Fibroblast of lung (primary cell): ENCODE measurements around the gene HPCAL1. TPM values are rescaled to one million over a fixed set of nuclear protein-coding genes. Genes with fewer than 3 reads are reported as not detected.

ENCODE experiments used
- DNase-seq, 2 donors: peaks; one replicate each; pipeline versions ENCODE4 v3.0.0 to v3.0.0-alpha.2; 2010; ENCODE audit warnings: low read depth in 2 of 2
- H2AFZ ChIP-seq: 2 replicates; pipeline ENCODE4 v1.5.1; 2012; ENCODE audit warnings: low read length, control low read depth, inconsistent platforms
- H3K27ac ChIP-seq: 2 replicates; pipeline ENCODE4 v1.5.1; 2011; ENCODE audit warnings: low read length, control low read depth; ENCODE audit not compliant: insufficient read depth
- H3K27me3 ChIP-seq: 2 replicates; pipeline ENCODE4 v1.5.1; 2011; ENCODE audit warnings: mild to moderate bottlenecking, low read length; ENCODE audit not compliant: control insufficient read depth, insufficient read depth
- H3K36me3 ChIP-seq: 2 replicates; pipeline ENCODE4 v1.5.1; 2011; ENCODE audit warnings: low read length; ENCODE audit not compliant: control insufficient read depth, insufficient read depth
- H3K4me1 ChIP-seq: 2 replicates; pipeline ENCODE4 v1.5.1; 2011; ENCODE audit warnings: low read length; ENCODE audit not compliant: control insufficient read depth, insufficient read depth; ENCODE audit errors: extremely low read depth
- H3K4me2 ChIP-seq: 2 replicates; pipeline ENCODE4 v1.5.1; 2011; ENCODE audit warnings: low read length, control low read depth; ENCODE audit not compliant: insufficient read depth; ENCODE audit errors: extremely low read depth
- H3K4me3 ChIP-seq, 4 experiments: fragments of 200-600 bp in 1 of 4; sonication (generic) in 1 of 4; replicated peaks in 1 of 4; 2 replicates each; pipeline ENCODE4 v1.5.1; 2011 to 2016; ENCODE audit warnings: low read length in 4 of 4, low read depth in 3 of 4, mild to moderate bottlenecking in 3 of 4, control low read depth in 2 of 4, inconsistent platforms in 1 of 4, mixed read lengths in 1 of 4; ENCODE audit not compliant: insufficient read depth in 1 of 4; ENCODE audit errors: control extremely low read depth in 1 of 4
- H3K79me2 ChIP-seq: 2 replicates; pipeline ENCODE4 v1.5.1; 2012; ENCODE audit warnings: mild to moderate bottlenecking, low read length, inconsistent platforms; ENCODE audit not compliant: control insufficient read depth, insufficient read depth
- H3K9ac ChIP-seq: 2 replicates; pipeline ENCODE4 v1.5.1; 2011; ENCODE audit warnings: mild to moderate bottlenecking, low read length, control low read depth; ENCODE audit not compliant: insufficient read depth
- H3K9me3 ChIP-seq: 2 replicates; pipeline ENCODE4 v1.5.1; 2012; ENCODE audit warnings: low read depth, low read length; ENCODE audit not compliant: control insufficient read depth, insufficient read depth
- H4K20me1 ChIP-seq: 2 replicates; pipeline ENCODE4 v1.5.1; 2011; ENCODE audit warnings: low read length; ENCODE audit not compliant: control insufficient read depth, insufficient read depth; ENCODE audit errors: extremely low read depth
- CTCF ChIP-seq, 2 donors: IDR thresholded peaks in 1 of 2; conservative IDR thresholded peaks in 1 of 2; 1 replicate in 1 of 2; 2 replicates in 1 of 2; pipeline ENCODE4 v1.5.1; 2011 to 2012; ENCODE audit warnings: low read length in 2 of 2, control low read depth in 1 of 2, inconsistent platforms in 1 of 2, low read depth in 1 of 2, mild to moderate bottlenecking in 1 of 2
- EZH2 ChIP-seq: IDR thresholded peaks from 2 replicates; pipeline ENCODE4 v1.5.1; 2012; ENCODE audit warnings: low read length, control low read depth, mild to moderate bottlenecking; ENCODE audit errors: missing control alignments
- polyA plus RNA-seq, 2 donors: library from polyadenylated mRNA; depleted of rRNA in 1 of 2; stranded (reverse) in 1 of 2; unstranded in 1 of 2; fragments of >200 nt; gene quantifications; 2 replicates each; pipeline ENCODE4 v1.2.1, GENCODE V29; 2011 to 2012; ENCODE audit warnings: missing spikeins in 1 of 2
- total RNA-seq: library from RNA; depleted of rRNA; stranded (reverse); fragments of >200 nt; gene quantifications from 2 replicates; pipeline ENCODE4 v1.2.1, GENCODE V29; 2014

Gene HPCAL1
- total and polyA plus RNA-seq, 2 donors (not counting 1 experiment from before 2014, with no cell fraction given) = 11.4 to 34.5 TPM

- Histone ChIP-seq H4K20me1 (no peaks in the 10 kb centered on the region), H3K9ac (no peak overlapping the region), H3K4me3 (no peak overlapping the region), H3K4me2 (no peak overlapping the region), H3K4me1 (no peaks in the 10 kb centered on the region), H2AFZ (no peak overlapping the region), H3K79me2 (no peaks in the 10 kb centered on the region), H3K36me3 (no peaks in the 10 kb centered on the region), H3K27ac (no peak overlapping the region), H3K27me3 (no peaks in the 10 kb centered on the region), H3K9me3 (no peaks in the 10 kb centered on the region)
- DNase-seq = no peak
- TF ChIP-seq EZH2 (no peak), CTCF (conservative IDR thresholded peaks at IDR 0.05 in 1 of 2, IDR thresholded peaks at IDR 0.05 in 1 of 2; ENCODE audit: low read depth in 1 of 2, low read length in 2 of 2) (no peak)
These were observed 93.2 kb downstream of the HPCAL1 start for GRCh38 chr2:10395893-10396292.

GRCh38 chr2:10396464-10396863, 93.8 kb downstream of the HPCAL1 start:
- Histone ChIP-seq H4K20me1 (no peaks in the 10 kb centered on the region), H3K9ac (no peak overlapping the region), H3K27me3 (no peaks in the 10 kb centered on the region), H2AFZ (no peak overlapping the region), H3K27ac (no peak overlapping the region), H3K4me3 (no peak overlapping the region), H3K9me3 (no peaks in the 10 kb centered on the region), H3K4me2 (no peak overlapping the region), H3K4me1 (no peaks in the 10 kb centered on the region), H3K79me2 (no peaks in the 10 kb centered on the region), H3K36me3 (no peaks in the 10 kb centered on the region)
- DNase-seq = no peak
- TF ChIP-seq CTCF (conservative IDR thresholded peaks at IDR 0.05 in 1 of 2, IDR thresholded peaks at IDR 0.05 in 1 of 2; ENCODE audit: low read depth in 1 of 2, low read length in 2 of 2) = no peak
- no peak for TF ChIP-seq EZH2

- no peaks in the 10 kb centered on the region for H3K9me3 ChIP-seq
- H2AFZ ChIP-seq = no peak overlapping the region
- peaks cover 3% of the 10 kb centered on the region for H3K4me1 ChIP-seq
- H3K79me2 ChIP-seq = no peaks in the 10 kb centered on the region
- no peak overlapping the region for H3K4me2 ChIP-seq
- H3K27me3 ChIP-seq = no peaks in the 10 kb centered on the region
- no peaks in the 10 kb centered on the region for H3K36me3 ChIP-seq
- TF ChIP-seq EZH2 = no peak
- TF ChIP-seq CTCF (conservative IDR thresholded peaks at IDR 0.05 in 1 of 2, IDR thresholded peaks at IDR 0.05 in 1 of 2; ENCODE audit: low read depth in 1 of 2, low read length in 2 of 2) = no peak
- no peak overlapping the region for H3K4me3 ChIP-seq
- no peak overlapping the region for H3K27ac ChIP-seq
- no peak for DNase-seq
- no peak overlapping the region for H3K9ac ChIP-seq
- H4K20me1 ChIP-seq = no peaks in the 10 kb centered on the region
These were observed 94.7 kb downstream of the HPCAL1 start for GRCh38 chr2:10397297-10397875.
